ENCODE measurements around the gene LAMA2.

DNA sequence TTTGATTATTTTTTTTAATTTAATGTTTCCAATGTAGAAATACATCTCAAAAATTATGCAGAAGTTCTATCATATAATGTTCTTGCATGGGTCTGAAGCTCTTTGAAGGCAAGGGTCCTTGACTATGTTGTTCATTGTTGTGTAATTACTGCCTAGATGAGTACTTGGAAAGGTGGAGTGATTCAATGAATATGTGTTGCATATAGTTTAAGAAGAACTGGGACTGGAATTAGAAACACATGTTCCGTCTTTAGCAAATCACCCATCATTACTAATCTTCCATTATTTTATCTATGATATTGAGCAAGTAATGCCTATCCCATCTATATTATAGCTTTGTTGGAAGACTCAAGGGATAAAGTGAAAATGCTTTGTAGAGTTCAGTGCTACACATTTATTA lies 147.3 kb downstream of the LAMA2 start:
- TF ChIP-seq CTCF (IDR thresholded peaks at IDR 0.05 in 8 of 11, conservative IDR thresholded peaks at IDR 0.05 in 3 of 11) (no peak), POLR2AphosphoS5 (IDR thresholded peaks at IDR 0.05) (no peak)

Data from spleen (tissue), 7 donors.